ENCODE data around the gene PHAX.

PHAX gene

GRCh38 chr5:126636956-126637355, 36.2 kb downstream of the PHAX start:
- TF ChIP-seq USF1 (IDR thresholded peaks at IDR 0.05): no peak
- TF ChIP-seq FOXM1 (IDR thresholded peaks at IDR 0.05; ENCODE audit: borderline replicate concordance, low read depth): no peak
- TF ChIP-seq CREB1 (IDR thresholded peaks at IDR 0.05; ENCODE audit: low read depth): no peak
- no peak for TF ChIP-seq MAX (IDR thresholded peaks at IDR 0.05)
- no peak for TF ChIP-seq YY1 (IDR thresholded peaks at IDR 0.05; ENCODE audit: low read depth)
- TF ChIP-seq ZBTB7A (IDR thresholded peaks at IDR 0.05; ENCODE audit: low read depth): no peak
- no peak for TF ChIP-seq EP300 (IDR thresholded peaks at IDR 0.05; ENCODE audit: borderline replicate concordance)
- no peak for TF ChIP-seq TCF12 (IDR thresholded peaks at IDR 0.05; ENCODE audit: low read depth)
- no peak for TF ChIP-seq REST (IDR thresholded peaks at IDR 0.05; ENCODE audit: low read depth)
- no peak for TF ChIP-seq TAF1 (IDR thresholded peaks at IDR 0.05; ENCODE audit: low read depth)
- TF ChIP-seq RAD21 (IDR thresholded peaks at IDR 0.05; ENCODE audit: low read depth): no peak
- no peak for TF ChIP-seq CEBPB (IDR thresholded peaks at IDR 0.05)
- no peak for TF ChIP-seq NFIC (IDR thresholded peaks at IDR 0.05)
- TF ChIP-seq EGR1 (IDR thresholded peaks at IDR 0.05): no peak
- no peak for TF ChIP-seq TEAD4 (IDR thresholded peaks at IDR 0.05)

GRCh38 chr5:126640866-126641265, 40.1 kb downstream of the PHAX start:
- TF ChIP-seq REST (IDR thresholded peaks at IDR 0.05; ENCODE audit: low read depth): no peak
- TF ChIP-seq EP300 (IDR thresholded peaks at IDR 0.05; ENCODE audit: borderline replicate concordance): no peak
- TF ChIP-seq MAX (IDR thresholded peaks at IDR 0.05): no peak
- no peak for TF ChIP-seq TAF1 (IDR thresholded peaks at IDR 0.05; ENCODE audit: low read depth)
- TF ChIP-seq EGR1 (IDR thresholded peaks at IDR 0.05): no peak
- TF ChIP-seq FOXM1 (IDR thresholded peaks at IDR 0.05; ENCODE audit: borderline replicate concordance, low read depth): no peak
- TF ChIP-seq CREB1 (IDR thresholded peaks at IDR 0.05; ENCODE audit: low read depth): no peak
- TF ChIP-seq YY1 (IDR thresholded peaks at IDR 0.05; ENCODE audit: low read depth): no peak
- TF ChIP-seq RAD21 (IDR thresholded peaks at IDR 0.05; ENCODE audit: low read depth): no peak
- no peak for TF ChIP-seq USF1 (IDR thresholded peaks at IDR 0.05)
- no peak for TF ChIP-seq CEBPB (IDR thresholded peaks at IDR 0.05)
- no peak for TF ChIP-seq ZBTB7A (IDR thresholded peaks at IDR 0.05; ENCODE audit: low read depth)
- no peak for TF ChIP-seq TCF12 (IDR thresholded peaks at IDR 0.05; ENCODE audit: low read depth)
- TF ChIP-seq TEAD4 (IDR thresholded peaks at IDR 0.05): no peak
- no peak for TF ChIP-seq NFIC (IDR thresholded peaks at IDR 0.05)

- TF ChIP-seq TEAD4 (IDR thresholded peaks at IDR 0.05) (no peak), EP300 (IDR thresholded peaks at IDR 0.05; ENCODE audit: borderline replicate concordance) (no peak), RAD21 (IDR thresholded peaks at IDR 0.05; ENCODE audit: low read depth) (no peak), USF1 (IDR thresholded peaks at IDR 0.05) (no peak), TAF1 (IDR thresholded peaks at IDR 0.05; ENCODE audit: low read depth) (no peak), MAX (IDR thresholded peaks at IDR 0.05) (no peak), ZBTB7A (IDR thresholded peaks at IDR 0.05; ENCODE audit: low read depth) (no peak), FOXM1 (IDR thresholded peaks at IDR 0.05; ENCODE audit: borderline replicate concordance, low read depth) (no peak), NFIC (IDR thresholded peaks at IDR 0.05) (no peak), TCF12 (IDR thresholded peaks at IDR 0.05; ENCODE audit: low read depth) (no peak), CREB1 (IDR thresholded peaks at IDR 0.05; ENCODE audit: low read depth) (no peak), CEBPB (IDR thresholded peaks at IDR 0.05) (no peak), EGR1 (IDR thresholded peaks at IDR 0.05) (no peak), YY1 (IDR thresholded peaks at IDR 0.05; ENCODE audit: low read depth) (no peak), REST (IDR thresholded peaks at IDR 0.05; ENCODE audit: low read depth) (no peak)
Observed at GRCh38 chr5:126641387-126641786, 40.6 kb downstream of the PHAX start.

Data from Ishikawa (cell line).